Stimulated activated CD4-positive, alpha-beta T cell treated with anti-CD3 and anti-CD28 coated beads, Interleukin-4, amount 100 ng/mL, for 48 hours (primary cell): ENCODE data around the gene MAPK12.
A peak's percentile ranks its signal among the peaks of the same experiment; 100 is the strongest.

ENCODE experiments used
- DNase-seq, 2 donors: peaks; one replicate each; pipeline ENCODE4 v3.0.0-alpha.2; 2020; ENCODE audit warnings: low read depth in 2 of 2

The MAPK12 gene

DNA sequence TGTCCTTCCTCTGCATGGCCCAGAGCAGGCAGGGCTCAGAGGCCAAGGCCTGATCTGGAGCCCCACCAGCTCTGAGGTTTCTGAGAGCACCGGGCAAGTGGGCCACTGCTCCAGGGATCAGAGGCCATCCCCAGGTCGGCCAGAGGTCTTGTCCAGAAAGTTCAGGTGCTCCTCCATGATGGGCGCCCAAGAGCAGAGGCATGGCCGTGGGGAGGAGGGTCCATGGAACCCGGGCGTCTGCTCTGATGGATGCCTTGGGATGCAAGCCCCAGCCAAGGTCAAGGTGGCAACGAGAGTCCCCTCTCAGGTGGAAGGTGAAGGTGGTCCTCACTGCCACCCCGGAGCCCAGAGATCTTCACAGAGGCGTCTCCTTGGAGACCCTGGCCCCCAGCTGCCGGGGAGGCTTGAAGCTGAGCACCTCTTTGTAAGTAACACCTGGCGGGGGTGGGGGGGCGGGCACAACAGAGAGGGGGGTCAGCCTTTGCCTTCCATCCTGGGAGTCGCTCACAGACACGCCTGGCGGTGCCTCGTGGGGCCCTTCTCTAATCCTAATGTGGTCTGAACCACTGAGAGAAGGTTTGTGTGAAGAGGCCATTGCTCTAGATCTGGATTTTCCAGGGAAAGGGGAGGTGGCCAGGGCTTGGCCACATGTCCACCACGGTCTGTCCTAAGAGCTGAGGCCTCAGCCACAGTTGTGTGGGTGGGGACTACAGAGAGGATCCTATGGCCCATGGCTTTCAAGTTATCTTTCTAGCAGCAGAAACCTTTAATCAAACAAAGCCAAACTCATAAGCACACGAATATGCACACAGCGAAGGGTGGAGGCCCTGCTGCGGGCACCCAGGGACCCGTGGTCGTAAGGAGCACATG lies 8.2 kb downstream of the MAPK12 start:
- DNase-seq, result no peak

DNA sequence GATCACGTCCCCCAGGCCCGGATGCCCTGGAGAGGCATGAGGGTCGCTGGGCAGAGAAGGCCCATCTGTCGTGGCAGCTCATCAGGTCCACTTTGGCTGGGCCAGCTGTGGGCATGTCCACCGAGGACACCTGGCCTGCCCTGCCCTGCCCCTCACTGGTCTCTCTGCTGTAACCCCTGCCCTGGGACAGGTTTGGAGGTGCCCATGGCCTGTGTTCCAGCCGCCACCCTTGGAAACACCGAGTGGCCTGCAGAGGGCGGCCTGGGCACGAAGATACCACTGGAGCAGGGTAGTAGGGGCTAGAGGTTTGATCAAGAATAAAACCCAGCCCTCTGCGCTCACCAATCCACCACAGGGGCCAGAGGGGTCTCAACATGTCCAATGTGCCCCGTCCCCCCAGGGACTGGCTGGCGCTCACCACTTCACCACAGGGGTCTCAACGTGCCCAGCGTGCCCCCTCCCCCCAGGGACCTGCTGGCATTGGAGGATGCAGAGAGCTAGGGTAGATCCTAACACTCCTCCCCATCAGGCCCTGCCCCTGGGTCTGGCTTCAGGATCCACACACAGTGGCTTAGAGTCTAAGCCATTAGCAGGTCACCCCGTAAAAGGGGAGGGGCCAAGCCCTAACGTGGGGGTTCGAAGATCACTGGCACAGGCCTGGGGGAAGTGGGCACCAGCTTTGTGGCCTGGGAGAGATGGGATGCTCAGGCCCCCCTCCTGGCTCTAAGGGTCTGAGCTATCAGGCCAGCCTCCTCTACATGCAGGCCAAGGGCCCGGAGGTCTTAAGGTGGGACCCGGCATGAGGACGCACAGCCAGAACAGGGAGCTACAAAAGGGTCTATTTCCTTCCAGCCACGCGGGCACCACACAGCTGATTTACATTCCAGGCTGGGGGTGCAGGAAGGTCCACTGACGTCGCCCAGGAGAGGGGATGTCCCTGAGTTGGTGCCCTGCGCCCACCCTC lies 9.1 kb downstream of the MAPK12 start:
- DNase-seq, result peak; percentile 58 to 60

DNA sequence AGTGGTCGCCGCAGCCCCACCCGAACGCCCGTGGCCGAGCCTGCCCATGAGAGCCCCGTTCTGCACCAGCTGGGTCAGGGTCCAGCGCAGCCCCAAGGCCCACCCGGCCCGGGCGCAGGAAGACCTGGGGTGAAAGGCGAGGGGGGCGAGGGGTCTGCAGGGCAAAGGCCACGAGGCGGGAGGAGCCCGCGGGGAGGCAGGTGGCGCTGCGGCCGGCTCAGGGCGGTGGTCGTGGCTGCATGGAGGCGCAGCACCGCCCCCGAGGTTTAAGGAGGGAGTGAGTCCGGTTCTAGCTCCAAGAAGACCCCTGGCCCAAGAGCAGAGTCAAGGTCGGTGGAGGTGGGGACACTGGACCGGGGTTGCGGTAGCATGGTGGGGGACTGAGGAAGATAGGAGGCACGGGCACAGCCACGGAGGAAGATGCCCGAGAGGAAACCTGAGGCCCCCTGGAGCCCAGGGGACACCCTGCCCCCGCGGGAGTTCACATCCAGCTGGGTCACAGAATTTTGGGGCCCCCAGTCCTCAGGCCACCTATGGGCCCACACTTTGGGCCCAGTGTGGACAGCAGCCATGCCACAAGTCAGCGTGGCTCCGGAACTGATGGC lies 9.9 kb downstream of the MAPK12 start:
- DNase-seq, result no peak

GRCh38 chr22:50250555-50251476 lies 10.7 kb downstream of the MAPK12 start, which contains the start of gene HDAC10:
Gene HDAC10, minus strand, starts transcription at chr22:50251265. Its CDS starts 233 bp downstream, at chr22:50251032.
- DNase-seq, result peak; percentile 79 to 81

DNA sequence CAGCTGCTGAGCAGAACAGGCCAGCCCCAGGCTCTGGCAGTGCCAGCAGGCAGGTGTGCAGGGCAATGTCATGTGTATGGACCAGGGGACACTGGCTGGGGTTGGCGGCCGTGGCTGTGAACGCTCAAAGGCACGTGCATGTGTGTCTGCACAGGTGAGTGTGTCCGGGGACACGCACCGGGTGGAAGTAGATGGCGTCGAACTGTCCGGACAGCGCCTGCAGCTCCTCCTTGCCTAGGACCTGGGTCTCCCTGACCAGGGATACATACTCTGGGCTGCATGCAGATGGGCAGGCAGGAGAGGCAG lies 11.3 kb downstream of the MAPK12 start:
- DNase-seq, result no peak

GRCh38 chr22:50249341-50250248 lies 11.9 kb downstream of the MAPK12 start:
- no peak for DNase-seq

GRCh38 chr22:50248196-50249081 lies 13.0 kb downstream of the MAPK12 start:
- DNase-seq, result no peak

DNA sequence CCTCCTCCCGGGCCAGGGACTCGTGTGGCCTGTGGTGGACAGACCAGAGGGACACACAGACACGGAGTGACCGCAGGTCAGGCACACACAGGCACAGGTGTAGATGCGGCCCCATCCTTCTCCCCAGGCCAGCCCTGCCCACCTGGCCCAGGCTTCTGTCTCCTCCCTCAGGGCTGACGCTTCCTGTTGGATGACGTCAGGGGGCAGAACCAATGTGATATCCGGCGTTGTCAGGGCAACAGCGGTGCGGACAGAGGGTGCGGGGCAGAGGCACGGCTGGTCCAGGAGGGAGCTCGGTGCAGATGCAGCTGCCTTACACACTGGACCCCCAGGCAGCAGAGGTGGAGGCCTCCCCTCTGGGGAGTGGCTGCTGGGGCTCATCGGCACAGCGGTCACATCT lies 13.7 kb downstream of the MAPK12 start:
- DNase-seq, result no peak

- no peak for DNase-seq
Measured at GRCh38 chr22:50246242-50247175, 15.0 kb downstream of the MAPK12 start.

DNA sequence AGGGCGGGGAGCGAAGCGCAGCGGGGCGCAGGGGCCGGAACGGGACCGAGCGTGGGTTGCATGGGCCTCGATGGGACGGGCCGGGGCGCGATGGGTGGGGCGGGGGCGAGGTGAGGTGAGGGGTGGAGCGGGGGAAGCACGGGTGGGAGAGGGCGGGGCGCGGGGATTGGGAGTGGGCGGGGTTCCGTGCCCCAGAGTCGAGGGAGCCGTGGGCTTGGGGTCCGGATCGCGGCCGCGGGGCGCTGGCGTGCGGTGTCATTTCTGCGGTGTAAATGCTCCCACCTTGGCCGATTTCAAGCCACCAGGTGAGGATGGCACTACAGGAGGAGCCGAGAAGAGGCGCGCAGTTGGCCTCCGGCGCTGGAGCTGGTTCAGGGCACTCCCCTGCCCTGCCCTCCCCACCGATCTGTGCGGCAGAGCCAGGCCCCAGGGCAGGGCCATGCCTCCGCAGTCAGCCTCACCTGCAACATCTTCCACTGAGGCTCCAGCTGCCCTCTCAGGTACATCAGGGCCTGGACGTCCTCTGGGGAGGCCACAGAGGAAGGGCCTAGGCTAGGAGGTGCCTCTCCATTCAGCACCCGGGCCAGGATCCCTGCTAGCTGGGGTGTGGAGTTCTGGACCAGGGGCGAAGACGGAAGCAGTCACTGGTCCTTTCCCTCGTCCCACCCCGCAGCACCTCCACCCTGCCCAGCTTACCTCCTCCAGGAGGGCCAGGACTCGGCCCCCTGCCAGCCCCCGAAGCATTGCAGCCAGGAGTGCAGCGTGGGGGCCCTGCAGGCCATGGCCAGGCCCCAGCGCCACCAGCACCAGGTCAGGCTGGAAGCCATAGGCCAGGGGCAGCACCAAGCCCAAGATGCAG lies 16.0 kb downstream of the MAPK12 start:
- DNase-seq, result no peak

DNA sequence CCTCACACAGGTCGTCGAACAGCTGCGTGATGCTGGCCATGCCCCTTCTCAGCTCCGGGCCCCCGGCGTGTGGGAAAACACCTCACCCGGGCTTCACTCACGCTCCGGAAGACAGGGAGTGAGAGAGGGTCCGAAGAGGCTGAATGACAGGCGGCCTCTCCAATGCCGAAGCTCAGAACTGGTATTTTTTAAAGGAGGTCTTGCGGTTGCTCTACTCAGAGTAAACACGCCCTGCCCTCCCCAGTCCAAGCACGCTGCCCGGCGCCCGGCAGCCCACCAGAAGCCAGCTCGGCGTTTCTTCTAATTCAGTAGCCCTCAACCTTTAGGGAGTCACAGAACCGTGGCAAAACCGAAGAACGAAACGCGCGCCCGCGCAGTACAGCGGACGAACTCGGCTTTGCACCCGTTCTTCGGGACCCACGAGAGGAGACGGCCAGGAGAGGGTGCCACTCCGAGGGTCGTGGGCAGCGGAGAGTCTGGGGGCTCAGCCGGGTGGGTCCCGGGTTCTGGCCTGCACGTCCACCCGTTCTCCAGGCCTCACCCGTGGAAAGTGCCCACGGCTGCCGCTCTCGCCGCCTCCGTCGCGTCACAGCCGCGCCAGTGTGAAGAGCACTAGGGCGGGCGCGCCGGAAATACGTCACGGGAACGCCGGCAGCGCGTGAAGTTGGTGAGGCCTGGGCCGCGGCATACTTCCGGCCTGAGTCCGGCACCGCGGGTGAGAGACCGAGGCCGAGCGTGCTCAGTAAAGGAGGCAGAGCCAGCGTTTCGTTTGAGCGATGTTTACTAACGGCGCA lies 16.9 kb downstream of the MAPK12 start, which contains the start of gene TUBGCP6:
TSS of gene TUBGCP6 (minus strand) at position 604 of the 794 bp plus-strand sequence. CDS start at position 40, 564 bp downstream.
- peak; percentile 87 to 90 for DNase-seq

DNA sequence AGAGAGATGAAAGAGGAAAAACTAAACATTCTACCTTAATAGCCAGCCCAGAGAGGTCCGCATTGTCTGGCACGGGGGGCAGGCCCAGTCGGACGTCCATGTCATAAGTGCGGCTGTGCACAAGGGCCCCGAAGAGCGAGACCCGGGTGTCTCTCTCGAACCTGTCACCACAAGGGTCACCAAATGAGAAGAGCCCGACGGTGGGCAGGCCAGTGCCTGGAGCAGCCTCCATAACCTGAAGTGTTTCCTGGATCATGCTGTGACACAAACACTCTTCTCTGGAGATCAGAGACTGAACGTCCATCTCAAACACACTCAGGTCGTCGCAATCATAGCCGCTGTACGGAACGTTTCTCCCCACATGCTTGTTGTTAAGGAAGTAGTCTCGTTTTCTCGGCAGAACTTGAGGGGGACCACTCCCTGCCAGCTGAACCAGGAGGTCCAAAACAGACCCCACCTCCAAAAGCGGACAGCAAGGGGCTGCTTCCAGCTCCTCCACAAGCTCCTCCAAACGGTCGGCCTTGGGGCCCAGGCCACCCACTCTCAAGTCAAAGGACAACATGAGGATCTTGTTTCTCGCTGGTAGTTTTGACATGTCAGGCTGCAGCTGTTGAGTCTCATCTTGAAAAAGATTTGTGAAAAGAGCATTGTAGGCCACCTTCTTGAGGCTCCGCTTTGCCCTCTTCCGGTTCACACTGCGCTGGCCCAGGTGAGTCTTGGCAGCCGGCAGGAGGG lies 17.6 kb downstream of the MAPK12 start:
- no peak for DNase-seq

DNA sequence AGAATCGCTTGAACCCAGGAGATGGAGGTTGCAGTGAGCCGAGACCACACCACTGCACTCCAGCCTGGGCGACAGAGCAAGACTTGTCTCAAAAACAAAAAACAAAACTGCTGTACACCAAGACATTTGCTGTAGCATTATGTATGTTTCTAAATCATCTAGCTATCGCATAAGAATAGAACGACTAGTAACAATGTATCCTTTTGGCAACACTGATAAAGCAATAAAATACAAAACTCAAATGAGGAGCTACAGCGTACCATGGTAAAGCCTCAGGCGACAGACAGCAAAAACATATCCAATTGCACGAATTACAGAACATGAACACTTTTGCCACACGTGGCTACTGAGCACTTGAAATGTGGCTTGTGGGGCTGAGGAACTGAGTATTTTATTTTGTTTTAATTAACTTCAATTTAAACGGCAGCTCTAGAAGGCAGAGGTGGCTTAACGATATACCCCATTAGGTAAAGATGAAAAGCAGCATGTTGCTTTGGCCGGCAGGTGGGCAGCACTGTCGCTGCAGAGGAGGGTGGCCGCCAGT lies 19.0 kb downstream of the MAPK12 start:
- no peak for DNase-seq

- no peak for DNase-seq
Measured at GRCh38 chr22:50238755-50239154, 22.7 kb downstream of the MAPK12 start.
